H9 (cell line): ENCODE results near the gene NEMP1. TPM values are rescaled to one million over a fixed set of nuclear protein-coding genes. Genes with fewer than 3 reads are reported as not detected.

Experiments used
- DNase-seq: peaks from one replicate; pipeline ENCODE4 v3.0.0-alpha.2; 2017
- H2AFZ ChIP-seq: one replicate; pipeline ENCODE4 v1.6.1; 2013; ENCODE audit warnings: mild to moderate bottlenecking, low read length, control low read depth, moderate library complexity
- H2AK5ac ChIP-seq: 2 replicates; pipeline ENCODE4 v1.6.1; 2013; ENCODE audit warnings: low read length, control low read depth, mixed read lengths; ENCODE audit not compliant: insufficient read length
- H2BK120ac ChIP-seq: one replicate; pipeline ENCODE4 v1.6.1; 2013; ENCODE audit warnings: low read depth, mild to moderate bottlenecking, low read length, control low read depth, inconsistent platforms; ENCODE audit not compliant: poor library complexity, severe bottlenecking
- H2BK12ac ChIP-seq: 2 replicates; pipeline ENCODE4 v1.6.1; 2013; ENCODE audit warnings: low read length, control low read depth, mixed read lengths, low read depth; ENCODE audit not compliant: insufficient read length
- H2BK15ac ChIP-seq: 2 replicates; pipeline ENCODE4 v1.6.1; 2013; ENCODE audit warnings: low read depth, low read length, control low read depth
- H2BK20ac ChIP-seq: one replicate; pipeline ENCODE4 v1.6.1; 2013; ENCODE audit warnings: low read depth, mild to moderate bottlenecking, low read length, control low read depth, inconsistent platforms; ENCODE audit not compliant: poor library complexity, severe bottlenecking
- H2BK5ac ChIP-seq: 2 replicates; pipeline ENCODE4 v1.6.1; 2013; ENCODE audit warnings: low read length, control low read depth, mixed read lengths; ENCODE audit not compliant: insufficient read length
- H3K14ac ChIP-seq: 2 replicates; pipeline ENCODE4 v1.6.1; 2013; ENCODE audit warnings: low read length, control low read depth; ENCODE audit not compliant: insufficient read depth
- H3K18ac ChIP-seq: 2 replicates; pipeline ENCODE4 v1.6.1; 2013; ENCODE audit warnings: low read depth, mild to moderate bottlenecking, mixed read lengths, low read length, control low read depth; ENCODE audit not compliant: insufficient read length
- H3K23ac ChIP-seq: 2 replicates; pipeline ENCODE4 v1.6.1; 2013; ENCODE audit warnings: low read length, control low read depth, mixed read lengths, low read depth; ENCODE audit not compliant: insufficient read length
- H3K23me2 ChIP-seq: 2 replicates; pipeline ENCODE4 v1.6.1; 2013; ENCODE audit warnings: low read depth, mild to moderate bottlenecking, mixed read lengths, low read length, control low read depth; ENCODE audit not compliant: insufficient read length, poor library complexity, severe bottlenecking
- H3K27ac ChIP-seq: 2 replicates; pipeline ENCODE4 v1.5.1; 2013; ENCODE audit warnings: low read length, control low read depth, mixed read lengths, low read depth; ENCODE audit not compliant: insufficient read length
- H3K27me3 ChIP-seq: 2 replicates; pipeline ENCODE4 v1.6.1; 2013; ENCODE audit warnings: low read length, control low read depth, inconsistent platforms; ENCODE audit not compliant: insufficient read depth
- H3K4ac ChIP-seq: 2 replicates; pipeline ENCODE4 v1.6.1; 2013; ENCODE audit warnings: low read depth, mild to moderate bottlenecking, control low read depth, inconsistent platforms, low read length, moderate library complexity
- H3K4me1 ChIP-seq: 2 replicates; pipeline ENCODE4 v1.6.1; 2013; ENCODE audit warnings: low read length, control low read depth, inconsistent platforms; ENCODE audit not compliant: insufficient read depth
- H3K4me2 ChIP-seq: 2 replicates; pipeline ENCODE4 v1.6.1; 2013; ENCODE audit warnings: low read length, control low read depth, mixed read lengths; ENCODE audit not compliant: insufficient read length, insufficient read depth
- H3K56ac ChIP-seq: 2 replicates; pipeline ENCODE4 v1.6.1; 2013; ENCODE audit warnings: low read depth, mild to moderate bottlenecking, mixed read lengths, low read length, control low read depth; ENCODE audit not compliant: insufficient read length
- H3K79me1 ChIP-seq: 2 replicates; pipeline ENCODE4 v1.6.1; 2013; ENCODE audit warnings: low read depth, mild to moderate bottlenecking, moderate library complexity, low read length, control low read depth, inconsistent platforms; ENCODE audit not compliant: insufficient read depth, poor library complexity, severe bottlenecking
- H3K79me2 ChIP-seq: 2 replicates; pipeline ENCODE4 v1.6.1; 2013; ENCODE audit warnings: low read length, control low read depth, inconsistent platforms; ENCODE audit not compliant: insufficient read depth
- H3K9ac ChIP-seq: 2 replicates; pipeline ENCODE4 v1.6.1; 2013; ENCODE audit warnings: low read length, control low read depth, mixed read lengths; ENCODE audit not compliant: insufficient read length; ENCODE audit errors: extremely low read depth
- H3K9me3 ChIP-seq: one replicate; pipeline ENCODE4 v1.6.1; 2013; ENCODE audit warnings: low read depth, low read length, inconsistent platforms; ENCODE audit not compliant: control insufficient read depth
- H3T11ph ChIP-seq: one replicate; pipeline ENCODE4 v1.6.1; 2013; ENCODE audit warnings: mild to moderate bottlenecking, low read length, control low read depth, inconsistent platforms
- H4K20me1 ChIP-seq: one replicate; pipeline ENCODE4 v1.6.1; 2013; ENCODE audit not compliant: control insufficient read depth, insufficient read length, insufficient read depth
- H4K5ac ChIP-seq: 2 replicates; pipeline ENCODE4 v1.6.1; 2013; ENCODE audit warnings: low read depth, mild to moderate bottlenecking, mixed read lengths, low read length, control low read depth; ENCODE audit not compliant: insufficient read length
- H4K8ac ChIP-seq: replicated peaks from 2 replicates; pipeline ENCODE4 v1.6.1; 2013; ENCODE audit warnings: low read length, control low read depth, mixed read lengths, low read depth; ENCODE audit not compliant: insufficient read length
- H4K91ac ChIP-seq: 2 replicates; pipeline ENCODE4 v1.6.1; 2013; ENCODE audit warnings: low read depth, mild to moderate bottlenecking, moderate library complexity, mixed read lengths, low read length, control low read depth; ENCODE audit not compliant: insufficient read length
- H3K27ac Mint-ChIP-seq, 3 experiments: 2 replicates in 2 of 3; 3 replicates in 1 of 3; pipeline ENCODE4 v1.8.0; 2020 to 2021; ENCODE audit warnings: mixed read lengths in 3 of 3, mild to moderate bottlenecking in 1 of 3, moderate library complexity in 1 of 3
- H3K27me3 Mint-ChIP-seq: 2 replicates; pipeline ENCODE4 v1.8.0; 2021; ENCODE audit warnings: low read depth, mild to moderate bottlenecking, moderate library complexity, mixed read lengths
- H3K36me3 Mint-ChIP-seq, 3 experiments: 2 replicates in 2 of 3; 3 replicates in 1 of 3; pipeline ENCODE4 v1.8.0; 2020 to 2021; ENCODE audit warnings: low read depth in 3 of 3, mixed read lengths in 3 of 3; ENCODE audit not compliant: insufficient read depth in 1 of 3
- H3K4me1 Mint-ChIP-seq, 2 experiments: 2 replicates each; pipeline ENCODE4 v1.8.0; 2020; ENCODE audit warnings: mixed read lengths in 2 of 2
- H3K4me3 Mint-ChIP-seq, 2 experiments: 2 replicates in 1 of 2; 3 replicates in 1 of 2; pipeline ENCODE4 v1.8.0; 2020 to 2021; ENCODE audit warnings: mild to moderate bottlenecking in 2 of 2, mixed read lengths in 2 of 2, moderate library complexity in 1 of 2
- H3K9me3 Mint-ChIP-seq, 2 experiments: 2 replicates in 1 of 2; 3 replicates in 1 of 2; pipeline ENCODE4 v1.8.0; 2020; ENCODE audit warnings: mild to moderate bottlenecking in 2 of 2, mixed read lengths in 2 of 2, moderate library complexity in 1 of 2
- CTCF ChIP-seq: fragments of 200-600 bp; sonication (generic); conservative IDR thresholded peaks from 3 replicates; pipeline ENCODE4 v1.8.0; 2021; ENCODE audit warnings: antibody characterized with exemption, mild to moderate bottlenecking
- WGBS: extraction: QIAGEN DNeasy Blood & Tissue Kit; methylation state at CpG from one replicate; pipeline ENCODE4 v1.1.7; 2013; ENCODE audit warnings: missing lambda C conversion rate, low lambda C conversion rate, mixed read lengths; ENCODE audit not compliant: insufficient read length; ENCODE audit errors: extremely low coverage; 5-methylcytosine and 5-hydroxymethylcytosine counted together
- total RNA-seq: library from RNA; stranded (reverse); gene quantifications from 2 replicates; pipeline ENCODE4 v1.2.1, GENCODE V29; 2021

Gene NEMP1
- total RNA-seq, 1 experiment from 2014 or later = 50.1 TPM

- Mint-ChIP-seq H3K27ac (peak overlapping the region; percentile 99), H3K4me1 (peaks cover 29 to 44% of the 10 kb centered on the region in 2 experiments), H3K36me3 (peaks cover 2 to 27% (median 8%) of the 10 kb centered on the region in 3 experiments; a peak in 5 of 7 replicates), H3K27me3 (no peaks in the 10 kb centered on the region; the same call in 1 of the 2 replicates), H3K9me3 (no peaks in the 10 kb centered on the region; a peak in 1 of 5 replicates), H3K4me3 (peak overlapping the region; percentile 69 to 81)
- Histone ChIP-seq H2BK20ac (no peak overlapping the region), H3K4ac (no peak overlapping the region; the same call in 1 of the 2 replicates), H3K23me2 (peaks cover 11% of the 10 kb centered on the region), H3K79me1 (no peaks in the 10 kb centered on the region), H2BK5ac (no peak overlapping the region), H3K27me3 (no peaks in the 10 kb centered on the region), H3K56ac (no peak overlapping the region), H3K4me2 (peak overlapping the region; percentile 47), H3K18ac (peak overlapping the region; percentile 75), H3K14ac (peak overlapping the region; percentile 41; the same call in 1 of the 2 replicates), H4K5ac (no peak overlapping the region), H2AFZ (no peak overlapping the region), H3T11ph (no peak overlapping the region), H3K23ac (no peak overlapping the region), H3K27ac (peak overlapping the region; percentile 9), H4K20me1 (no peaks in the 10 kb centered on the region), H4K8ac (no peak overlapping the region), H3K79me2 (no peaks in the 10 kb centered on the region), H2BK15ac (no peak overlapping the region), H3K9ac (peak overlapping the region; percentile 27), H4K91ac (no peak overlapping the region), H3K9me3 (no peaks in the 10 kb centered on the region), H3K4me1 (no peaks in the 10 kb centered on the region; the same call in 1 of the 2 replicates), H2BK12ac (no peak overlapping the region), H2BK120ac (no peak overlapping the region), H2AK5ac (no peak overlapping the region)
- WGBS = no CpG with 5 or more reads among the region's 28 CpGs
- peak; percentile 22; the same call in 1 of the 3 replicates for TF ChIP-seq CTCF
- DNase-seq = peak; percentile 93
Measured at GRCh38 chr12:57110104-57111030, 31.8 kb upstream of the NEMP1 start.
